ENCODE measurements around the gene DNASE1L1. TPM values are rescaled to one million over a fixed set of nuclear protein-coding genes. Genes with fewer than 3 reads are reported as not detected.

Gene DNASE1L1
- polyA plus RNA-seq, 1 of the 3 experiments (the other 2 are of a cell fraction): 18.2 TPM

- H3K4me2 ChIP-seq: no peak overlapping the region
- H3K9ac ChIP-seq: no peak overlapping the region
- peaks cover 97% of the 10 kb centered on the region for H3K79me2 ChIP-seq (ENCODE audit: insufficient read depth)
- WGBS (ENCODE audit: low lambda C conversion rate): 70% methylated on average over 12 of the region's 20 CpGs
- peaks cover 17 to 69% of the 10 kb centered on the region in 2 experiments for H3K36me3 ChIP-seq (replicated peaks in 1 of 2; ENCODE audit: control insufficient read depth in 1 of 2, insufficient read depth in 2 of 2, low read length in 1 of 2)
- peaks cover 96% of the 10 kb centered on the region for H4K20me1 ChIP-seq (ENCODE audit: insufficient read depth)
- DNase-seq: no peak
- peaks cover 9 to 17% of the 10 kb centered on the region in 2 experiments; a peak in 2 of 4 replicates for H3K4me1 ChIP-seq (ENCODE audit: control insufficient read depth in 1 of 2, insufficient read depth in 2 of 2, low read depth in 1 of 2, low read length in 1 of 2)
- H3K27ac ChIP-seq (ENCODE audit: low read depth in 2 of 2, low read length in 1 of 2): no peak overlapping the region
- ChIA-PET CTCF (no interaction called here), POLR2A (interaction anchor here (1.7 kb wide), 1 partner anchor 10 kb away, joined by 3 read pairs; no protein-coding TSS in a partner anchor)
- peaks cover 31% of the 10 kb centered on the region for H3F3A ChIP-seq (replicated peaks; ENCODE audit: insufficient read depth)
- H3K27me3 ChIP-seq (ENCODE audit: insufficient read depth): no peaks in the 10 kb centered on the region
- H2AFZ ChIP-seq (ENCODE audit: low read depth): no peak overlapping the region
- TF ChIP-seq RAD21 (IDR thresholded peaks at IDR 0.05; ENCODE audit: low read length): no peak
- TF ChIP-seq REST (IDR thresholded peaks at IDR 0.05; ENCODE audit: low read depth, low read length): no peak
- no peak for TF ChIP-seq MXI1 (IDR thresholded peaks at IDR 0.05; ENCODE audit: low read depth, low read length)
- TF ChIP-seq GABPA (IDR thresholded peaks at IDR 0.05; ENCODE audit: low read depth): no peak
- TF ChIP-seq, protein P1, sequence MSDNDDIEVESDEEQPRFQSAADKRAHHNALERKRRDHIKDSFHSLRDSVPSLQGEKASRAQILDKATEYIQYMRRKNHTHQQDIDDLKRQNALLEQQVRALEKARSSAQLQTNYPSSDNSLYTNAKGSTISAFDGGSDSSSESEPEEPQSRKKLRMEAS (IDR thresholded peaks at IDR 0.05; ENCODE audit: low read depth): no peak
- no peak for TF ChIP-seq FOXJ3 (CRISPR knock-in tag; IDR thresholded peaks at IDR 0.05)
- TF ChIP-seq MEF2A (IDR thresholded peaks at IDR 0.05; ENCODE audit: borderline replicate concordance, low read depth): no peak
- no peak for TF ChIP-seq ELF1 (IDR thresholded peaks at IDR 0.05)
- TF ChIP-seq SMC3 (IDR thresholded peaks at IDR 0.05; ENCODE audit: low read depth, low read length): no peak
- no peak for TF ChIP-seq TCF12 (IDR thresholded peaks at IDR 0.05)
- no peak for TF ChIP-seq RXRA (IDR thresholded peaks at IDR 0.05; ENCODE audit: borderline replicate concordance, low read depth)
- TF ChIP-seq CHD2 (IDR thresholded peaks at IDR 0.05; ENCODE audit: low read length, partially characterized antibody): no peak
- no peak for TF ChIP-seq YY1 (IDR thresholded peaks at IDR 0.05; ENCODE audit: low read depth)
- TF ChIP-seq TEAD4 (IDR thresholded peaks at IDR 0.05; ENCODE audit: borderline replicate concordance, insufficient read depth): no peak
- no peak for TF ChIP-seq IRF3 (IDR thresholded peaks at IDR 0.05; ENCODE audit: low read depth, low read length)
- TF ChIP-seq EP300 (IDR thresholded peaks at IDR 0.05; ENCODE audit: borderline replicate concordance in 1 of 2, low read depth in 1 of 2, low read length in 1 of 2): no peak
- no peaks in the 10 kb centered on the region for H3K9me2 ChIP-seq
- H3K4me3 ChIP-seq (ENCODE audit: low read depth in 2 of 2, low read length in 1 of 2): no peak overlapping the region
- no peaks in the 10 kb centered on the region for H3K9me3 ChIP-seq
These were observed 45.2 kb downstream of the DNASE1L1 start for GRCh38 chrX:154363706-154364439.

Data from SK-N-SH (cell line).